Ovary (tissue), 3 donors: ENCODE results near the gene KRTAP5-2.

ENCODE experiments used
- CTCF ChIP-seq, 3 donors: fragments of 450-650 bp in 2 of 3; fragments of 200-600 bp in 1 of 3; IDR thresholded peaks; one replicate each; pipeline versions ENCODE4 v1.5.1 to v1.8.0; 2016 to 2022; ENCODE audit warnings: antibody characterized with exemption in 3 of 3, mild to moderate bottlenecking in 1 of 3
- EP300 ChIP-seq: sonication (generic); formaldehyde crosslinking; IDR thresholded peaks from one replicate; pipeline ENCODE4 v1.6.1; 2017; ENCODE audit warnings: antibody characterized with exemption
- POLR2A ChIP-seq: fragments of 450-650 bp; IDR thresholded peaks from one replicate; pipeline ENCODE4 v1.6.1; 2017; ENCODE audit warnings: antibody characterized with exemption, mild to moderate bottlenecking, moderate library complexity
- donor health status: DM: no; HTN: no; CAD: no.

GRCh38 chr11:1559111-1559951, 38.8 kb downstream of the KRTAP5-2 start:
- no peak for TF ChIP-seq POLR2A
- TF ChIP-seq CTCF (IDR thresholded peaks at IDR 0.05): no peak
- no peak for TF ChIP-seq EP300
